Loucy (cell line): Measurements from ENCODE around the gene IKBKG.

ENCODE experiments used
- H2AFZ ChIP-seq: fragments of 200-600 bp; sonication (generic); 2 replicates; pipeline ENCODE4 v1.6.0; 2016; ENCODE audit warnings: antibody characterized with exemption, mild to moderate bottlenecking, low read length, moderate library complexity
- H3F3A ChIP-seq: fragments of 200-600 bp; 2 replicates; pipeline ENCODE4 v1.6.0; 2016; ENCODE audit warnings: antibody characterized with exemption, low read depth, mild to moderate bottlenecking
- H3K27me3 ChIP-seq: fragments of 200-600 bp; sonication (generic); 2 replicates; pipeline ENCODE4 v1.6.1; 2014; ENCODE audit warnings: low read length, mild to moderate bottlenecking; ENCODE audit not compliant: insufficient read depth, poor library complexity, severe bottlenecking
- H3K36me3 ChIP-seq: fragments of 200-600 bp; sonication (generic); 2 replicates; pipeline ENCODE4 v1.6.1; 2016; ENCODE audit warnings: low read length; ENCODE audit not compliant: insufficient read depth
- H3K4me1 ChIP-seq: fragments of 200-600 bp; sonication (generic); 2 replicates; pipeline ENCODE4 v1.5.1; 2014; ENCODE audit warnings: low read length, mild to moderate bottlenecking; ENCODE audit not compliant: insufficient read depth, poor library complexity, severe bottlenecking
- H3K4me2 ChIP-seq: fragments of 200-600 bp; sonication (generic); 2 replicates; pipeline ENCODE4 v1.6.0; 2014; ENCODE audit warnings: antibody characterized with exemption, low read length, low read depth, mild to moderate bottlenecking; ENCODE audit not compliant: poor library complexity, severe bottlenecking
- H3K4me3 ChIP-seq: fragments of 200-600 bp; sonication (generic); 2 replicates; pipeline ENCODE4 v1.5.1; 2014; ENCODE audit warnings: low read length, mild to moderate bottlenecking, mixed read lengths; ENCODE audit not compliant: poor library complexity, severe bottlenecking
- H3K79me2 ChIP-seq: fragments of 200-600 bp; sonication (generic); 2 replicates; pipeline ENCODE4 v1.6.1; 2014; ENCODE audit warnings: low read length; ENCODE audit not compliant: insufficient read depth
- H3K9ac ChIP-seq: fragments of 200-600 bp; sonication (generic); 2 replicates; pipeline ENCODE4 v1.6.0; 2014; ENCODE audit warnings: mild to moderate bottlenecking, low read depth, low read length, moderate library complexity; ENCODE audit not compliant: poor library complexity, severe bottlenecking
- H3K9me2 ChIP-seq: fragments of 200-600 bp; sonication (generic); replicated peaks from 2 replicates; pipeline ENCODE4 v1.6.1; 2016; ENCODE audit warnings: low read depth, low read length, mixed read lengths
- H3K9me3 ChIP-seq: fragments of 200-600 bp; sonication (generic); 2 replicates; pipeline ENCODE4 v1.6.1; 2014; ENCODE audit warnings: mild to moderate bottlenecking, antibody characterized with exemption, low read length, low read depth; ENCODE audit not compliant: insufficient read depth
- H4K20me1 ChIP-seq: fragments of 200-600 bp; sonication (generic); 2 replicates; pipeline ENCODE4 v1.6.0; 2014; ENCODE audit warnings: antibody characterized with exemption, low read length, mild to moderate bottlenecking; ENCODE audit not compliant: insufficient read depth, poor library complexity, severe bottlenecking
- CTCF ChIP-seq: fragments of 200-600 bp; sonication (generic); conservative IDR thresholded peaks from 2 replicates; pipeline ENCODE4 v1.5.1; 2014; ENCODE audit warnings: mild to moderate bottlenecking, antibody characterized with exemption, low read length
- EZH2phosphoT487 ChIP-seq: fragments of 200-600 bp; IDR thresholded peaks from 2 replicates; pipeline ENCODE4 v1.6.1; 2018; ENCODE audit warnings: antibody characterized with exemption, mild to moderate bottlenecking, moderate library complexity, borderline replicate concordance

Gene IKBKG

GRCh38 chrX:154598656-154599055 lies 51.2 kb downstream of the IKBKG start:
- TF ChIP-seq CTCF (no peak), EZH2phosphoT487 (no peak)
- Histone ChIP-seq H3K9ac (no peak overlapping the region), H3K9me2 (no peaks in the 10 kb centered on the region), H3F3A (no peaks in the 10 kb centered on the region), H3K4me2 (no peak overlapping the region), H3K79me2 (no peaks in the 10 kb centered on the region), H4K20me1 (no peaks in the 10 kb centered on the region), H3K4me1 (no peaks in the 10 kb centered on the region), H2AFZ (no peak overlapping the region), H3K9me3 (no peaks in the 10 kb centered on the region), H3K4me3 (no peak overlapping the region), H3K36me3 (no peaks in the 10 kb centered on the region), H3K27me3 (no peaks in the 10 kb centered on the region)

GRCh38 chrX:154599531-154599930 lies 52.1 kb downstream of the IKBKG start:
- Histone ChIP-seq H3K79me2 (no peaks in the 10 kb centered on the region), H3K27me3 (no peaks in the 10 kb centered on the region), H3K4me2 (no peak overlapping the region), H3K36me3 (no peaks in the 10 kb centered on the region), H3K4me3 (no peak overlapping the region), H3K4me1 (no peaks in the 10 kb centered on the region), H3K9ac (no peak overlapping the region), H3K9me3 (no peaks in the 10 kb centered on the region), H3K9me2 (no peaks in the 10 kb centered on the region), H4K20me1 (no peaks in the 10 kb centered on the region), H2AFZ (no peak overlapping the region), H3F3A (no peaks in the 10 kb centered on the region)
- TF ChIP-seq CTCF = no peak
- TF ChIP-seq EZH2phosphoT487 = no peak

GRCh38 chrX:154600759-154601374 lies 53.4 kb downstream of the IKBKG start:
- Histone ChIP-seq H4K20me1 (no peaks in the 10 kb centered on the region), H3K79me2 (no peaks in the 10 kb centered on the region), H3K9me2 (no peaks in the 10 kb centered on the region), H3K9ac (no peak overlapping the region), H3K27me3 (no peaks in the 10 kb centered on the region), H3K36me3 (no peaks in the 10 kb centered on the region), H3K4me2 (no peak overlapping the region), H3F3A (no peaks in the 10 kb centered on the region), H2AFZ (no peak overlapping the region), H3K4me1 (no peaks in the 10 kb centered on the region), H3K9me3 (no peaks in the 10 kb centered on the region), H3K4me3 (no peak overlapping the region)
- TF ChIP-seq EZH2phosphoT487 = no peak
- no peak for TF ChIP-seq CTCF
